ENCODE data around the gene PDZD7.

The PDZD7 gene

DNA sequence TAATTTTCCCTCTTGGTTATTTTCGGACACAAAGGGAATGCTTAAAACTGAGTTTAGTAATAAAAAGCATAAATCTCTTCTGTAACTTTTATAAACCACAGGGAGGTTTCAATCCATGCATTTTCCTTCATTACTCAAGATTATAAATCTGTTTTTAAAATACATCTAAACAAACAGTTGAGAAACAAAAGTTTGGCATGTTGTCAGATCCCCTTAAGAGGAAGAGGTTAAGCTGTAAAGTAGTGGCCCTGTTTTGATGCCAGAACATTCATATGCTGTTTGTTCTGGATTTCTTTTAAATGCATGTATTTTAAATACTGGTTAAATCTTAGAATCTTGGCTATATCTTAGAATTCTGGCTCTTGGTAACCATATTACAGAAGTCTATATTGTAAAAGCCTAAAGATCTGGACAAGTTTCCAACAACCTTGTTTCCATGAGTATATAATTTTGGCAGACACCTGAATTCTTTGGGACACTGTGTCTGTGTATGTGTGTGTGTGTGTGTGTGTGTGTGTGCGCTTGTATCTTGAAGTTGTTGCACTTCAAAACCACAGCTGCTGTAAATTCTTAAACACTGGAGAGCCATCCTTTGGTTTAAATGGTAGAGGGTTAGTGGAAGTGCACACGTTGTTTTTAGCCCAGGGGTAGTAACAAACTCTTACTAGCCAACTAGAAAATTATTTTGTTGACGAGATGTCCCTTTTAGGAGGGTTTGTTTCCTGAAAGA, 68.4 kb downstream of the PDZD7 start:
- DNase-seq, result no peak

DNA sequence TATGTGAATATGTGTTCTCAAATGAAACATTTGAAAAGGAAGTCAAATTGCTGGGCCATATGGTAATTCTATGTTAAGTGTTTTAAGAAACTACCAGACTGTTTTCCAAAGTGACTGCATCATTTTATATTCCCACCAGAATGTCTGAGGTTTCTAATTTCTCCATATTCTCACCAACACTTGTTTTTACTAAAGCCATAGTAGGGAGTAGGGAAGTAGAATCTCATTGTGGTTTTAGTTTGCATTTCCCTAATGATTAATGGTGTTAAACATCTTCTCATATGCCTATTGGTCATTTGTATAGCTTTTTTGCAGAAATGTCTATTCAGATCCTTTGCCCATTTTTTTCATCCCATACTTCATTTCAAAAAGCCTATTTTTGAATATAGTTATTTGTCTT, 70.7 kb downstream of the PDZD7 start:
- no peak for DNase-seq

Measured in central memory CD4-positive, alpha-beta T cell (primary cell).